Ovary (tissue), 9 donors: Measurements from ENCODE around the gene RTF1. TPM values are rescaled to one million over a fixed set of nuclear protein-coding genes. Genes with fewer than 3 reads are reported as not detected.
A peak's percentile ranks its signal among the peaks of the same experiment; 100 is the strongest.
"Not testable (repeated sequence)": the region's sequence is repeated elsewhere in the genome, so short reads cannot be mapped to it uniquely, and the experiment has no call there.

ENCODE experiments used
- DNase-seq, 5 donors: peaks; one replicate each; pipeline ENCODE4 v3.0.0-alpha.2; 2019 to 2020
- H3K27ac ChIP-seq, 2 donors: fragments of 200-600 bp; one replicate each; pipeline versions ENCODE4 v1.5.1 to v1.8.0; 2019 to 2022
- H3K27me3 ChIP-seq: fragments of 200-600 bp; one replicate; pipeline ENCODE4 v1.8.0; 2022
- H3K36me3 ChIP-seq: fragments of 200-600 bp; sonication (generic); one replicate; pipeline ENCODE4 v1.5.1; 2019
- H3K4me1 ChIP-seq: one replicate; pipeline ENCODE4 v1.8.1; 2013; ENCODE audit warnings: mild to moderate bottlenecking, moderate library complexity; ENCODE audit not compliant: insufficient read depth
- H3K4me3 ChIP-seq: fragments of 200-600 bp; sonication (generic); one replicate; pipeline ENCODE4 v1.5.1; 2017
- H3K9me3 ChIP-seq, 2 donors: fragments of 200-600 bp in 1 of 2; sonication (generic) in 1 of 2; one replicate each; pipeline versions ENCODE4 v1.5.1 to v1.8.1; 2013 to 2019; ENCODE audit warnings: mild to moderate bottlenecking in 1 of 2, moderate library complexity in 1 of 2
- CTCF ChIP-seq, 3 donors: fragments of 450-650 bp in 2 of 3; fragments of 200-600 bp in 1 of 3; IDR thresholded peaks; one replicate each; pipeline versions ENCODE4 v1.5.1 to v1.8.0; 2016 to 2022; ENCODE audit warnings: antibody characterized with exemption in 3 of 3, mild to moderate bottlenecking in 1 of 3
- EP300 ChIP-seq: sonication (generic); formaldehyde crosslinking; IDR thresholded peaks from one replicate; pipeline ENCODE4 v1.6.1; 2017; ENCODE audit warnings: antibody characterized with exemption
- POLR2A ChIP-seq: fragments of 450-650 bp; IDR thresholded peaks from one replicate; pipeline ENCODE4 v1.6.1; 2017; ENCODE audit warnings: antibody characterized with exemption, mild to moderate bottlenecking, moderate library complexity
- WGBS, 3 donors: extraction: QIAGEN DNeasy Blood & Tissue Kit in 1 of 3; methylation state at CpG; one replicate each; pipeline versions ENCODE4 v1.1.5 to v1.1.7; 2013 to 2017; 5-methylcytosine and 5-hydroxymethylcytosine counted together
- intact Hi-C, 4 donors: fragments of 100-400 bp; cut with DNase I; formaldehyde crosslinking; loops; one replicate each; pipeline versions ENCODE4 v1.11.0 to v1.15.1; 2022 to 2023
- polyA plus RNA-seq, 2 donors: library from polyadenylated mRNA; stranded (reverse); fragments of 200-250 nt in 1 of 2; fragments of 350-450 nt in 1 of 2; fragmentation: Illumina TruSeq in 1 of 2; extraction: RNeasy Lipid Tissue Mini Kit (QIAGEN cat#74804) in 1 of 2; gene quantifications; one replicate each; pipeline ENCODE4 v1.2.3, GENCODE V29; 2013 to 2014
- total RNA-seq, 7 donors: library from RNA; depleted of rRNA in 2 of 7; stranded (reverse); fragments of >200 nt in 2 of 7; fragmentation: NEBNext Ultra II Directional in 3 of 7; extraction: Animal tissue kit (Norgen Biotek cat#: 25700) in 3 of 7; gene quantifications; one replicate each; pipeline versions ENCODE4 v1.1.0 to v1.2.4, GENCODE V29; 2016 to 2023
- donor health status: DM: no; HTN: no; CAD: no; lungs with moderate emphysema.
- donor health status: DM: no; HTN: no; CAD: no.
- donor health status: Bipolar disorder and iron deficiency.
- donor health status: DM: yes; HTN: yes; CAD: no.
- donor health status: DM: no; HTN: no; CAD: no.
- donor health status: DM: yes; HTN: yes; CAD: no.

Gene RTF1
- total and polyA plus RNA-seq, 9 donors: 22.2 to 57.1 (median 35.6) TPM

DNA sequence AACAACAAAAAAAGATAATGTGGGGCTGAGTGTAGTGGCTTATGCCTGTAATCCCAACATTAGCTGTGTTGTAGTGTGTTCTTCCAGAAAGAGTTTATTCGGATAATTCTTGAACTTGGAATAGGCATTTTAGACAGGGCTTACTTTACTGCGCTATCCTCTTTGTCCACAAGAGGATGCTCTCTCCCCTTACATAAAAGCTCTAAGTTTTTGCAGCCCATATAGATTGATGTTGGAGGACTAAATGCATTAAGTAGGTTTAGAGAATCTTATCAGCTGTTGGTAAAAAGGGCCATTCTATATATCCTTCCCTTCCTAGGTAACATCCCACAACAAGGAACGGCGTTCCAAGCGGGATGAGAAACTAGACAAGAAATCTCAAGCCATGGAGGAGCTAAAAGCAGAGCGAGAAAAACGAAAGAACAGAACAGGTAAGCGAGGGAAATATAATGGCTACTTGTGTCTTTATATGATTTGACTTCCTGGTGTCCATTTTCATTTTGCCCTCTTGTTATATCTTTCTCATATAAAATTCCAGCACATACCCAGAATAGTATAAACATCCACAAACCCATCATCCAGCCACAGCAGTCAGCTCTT, 49.0 kb downstream of the RTF1 start:
- H3K36me3 ChIP-seq: no peaks in the 10 kb centered on the region
- no peak for TF ChIP-seq POLR2A
- peak in 1 of 3 donors; percentile 37 for TF ChIP-seq CTCF (IDR thresholded peaks at IDR 0.05)
- no peak for TF ChIP-seq EP300
- H3K4me1 ChIP-seq: no peaks in the 10 kb centered on the region
- intact Hi-C loops: no loop called here
- H3K4me3 ChIP-seq: no peak overlapping the region
- no peaks in the 10 kb centered on the region for H3K9me3 ChIP-seq
- no peak for DNase-seq
- 78 to 81% (median 80%) methylated on average over 8 of the region's 8 CpGs for WGBS, 3 donors
- no peak overlapping the region for H3K27ac ChIP-seq
- no peaks in the 10 kb centered on the region for H3K27me3 ChIP-seq

DNA sequence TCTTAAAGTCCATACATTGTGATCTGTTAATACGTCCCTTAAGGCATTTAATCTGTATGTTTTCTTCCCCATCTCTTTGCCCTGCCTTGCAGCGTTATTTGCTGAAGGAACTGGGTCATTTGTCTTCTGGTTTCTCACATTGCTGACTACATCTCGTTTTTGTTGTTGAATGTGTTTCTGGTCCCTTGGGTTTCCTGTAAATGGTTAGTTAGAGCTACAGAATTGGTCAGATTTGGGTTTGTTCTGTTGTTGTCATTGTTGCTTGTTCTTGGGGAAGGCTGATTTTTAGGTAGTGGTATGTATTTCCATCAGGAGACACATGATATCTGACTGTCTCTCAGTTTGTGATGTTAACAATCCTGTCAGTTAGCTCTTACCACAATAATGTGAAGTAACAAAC, 49.8 kb downstream of the RTF1 start:
- no peak overlapping the region for H3K4me3 ChIP-seq
- no peak for DNase-seq
- H3K36me3 ChIP-seq: no peaks in the 10 kb centered on the region

DNA sequence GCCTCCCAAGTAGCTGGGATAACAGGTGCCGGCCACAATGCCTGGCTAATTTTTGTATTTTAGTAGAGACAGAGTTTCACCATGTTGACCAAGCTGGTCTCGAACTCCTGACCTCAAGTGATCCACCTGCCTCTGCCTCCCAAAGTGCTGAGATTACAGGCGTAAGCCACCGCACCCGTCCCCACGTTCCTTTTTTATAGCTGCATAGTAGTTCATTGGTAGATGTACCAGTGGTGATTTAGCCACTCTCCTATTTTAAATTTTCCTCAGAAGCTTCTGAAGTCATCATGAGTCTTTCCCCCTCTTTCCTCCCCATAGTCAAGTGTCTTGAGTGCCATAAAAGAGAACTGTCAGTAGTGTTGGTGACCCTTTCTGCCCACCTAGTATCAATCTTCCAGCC, 52.7 kb downstream of the RTF1 start:
- WGBS, 3 donors: 94 to 97% (median 96%) methylated on average over 6 of the region's 6 CpGs
- H3K4me3 ChIP-seq, H3K4me1 ChIP-seq, H3K36me3 ChIP-seq, intact Hi-C loops, DNase-seq, H3K9me3 ChIP-seq, H3K27ac ChIP-seq, H3K27me3 ChIP-seq: not testable (repeated sequence)

More for the DNA sequence above, 49.8 kb downstream of the RTF1 start:
- Histone ChIP-seq H3K4me1 (no peaks in the 10 kb centered on the region), H3K9me3 (no peaks in the 10 kb centered on the region), H3K27ac (no peak overlapping the region), H3K27me3 (no peaks in the 10 kb centered on the region)
- TF ChIP-seq CTCF (IDR thresholded peaks at IDR 0.05) (no peak), EP300 (no peak), POLR2A (no peak)
- WGBS, 3 donors: 68 to 85% (median 84%) methylated on average over 3 of the region's 3 CpGs
- intact Hi-C loops: no loop called here

DNA sequence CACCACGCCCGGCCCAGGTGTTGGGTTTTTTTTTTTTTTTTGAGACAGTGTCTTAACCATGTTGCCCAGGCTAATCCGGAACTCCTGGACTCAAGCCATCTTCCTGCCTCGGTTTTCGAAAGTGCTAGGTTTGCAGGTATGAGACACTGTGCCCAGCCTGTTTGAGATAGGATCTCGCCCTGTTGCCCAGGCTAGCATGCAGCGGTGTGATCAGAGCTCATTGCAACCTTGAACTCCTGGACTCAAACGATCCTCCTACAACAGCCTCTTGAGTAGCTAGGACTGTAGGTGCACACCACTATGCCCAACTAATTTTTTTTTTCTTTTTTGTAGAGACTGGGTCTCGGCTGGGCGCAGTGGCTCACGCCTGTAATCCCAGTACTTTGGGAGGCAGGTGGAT, 56.5 kb downstream of the RTF1 start:
- no peaks in the 10 kb centered on the region for H3K9me3 ChIP-seq
- TF ChIP-seq CTCF (IDR thresholded peaks at IDR 0.05) (no peak), EP300 (no peak), POLR2A (no peak)
- H3K4me1 ChIP-seq: no peaks in the 10 kb centered on the region
- H3K27ac ChIP-seq: no peak overlapping the region
- no peaks in the 10 kb centered on the region for H3K27me3 ChIP-seq
- DNase-seq: no peak
- no peak overlapping the region for H3K4me3 ChIP-seq
- 88 to 96% (median 91%) methylated on average over 11 of the region's 11 CpGs for WGBS, 3 donors
- intact Hi-C loops: no loop called here
- no peaks in the 10 kb centered on the region for H3K36me3 ChIP-seq

- H3K4me1 ChIP-seq: no peaks in the 10 kb centered on the region
- no peak for TF ChIP-seq CTCF (IDR thresholded peaks at IDR 0.05)
- TF ChIP-seq EP300: no peak
- TF ChIP-seq POLR2A: no peak
- WGBS, 3 donors: 93 to 96% (median 94%) methylated on average over 8 of the region's 8 CpGs
- H3K27me3 ChIP-seq: no peaks in the 10 kb centered on the region
- no peak for DNase-seq
- H3K9me3 ChIP-seq: no peaks in the 10 kb centered on the region
- H3K27ac ChIP-seq: no peak overlapping the region
- intact Hi-C loops: no loop called here
- H3K36me3 ChIP-seq: no peaks in the 10 kb centered on the region
- H3K4me3 ChIP-seq: no peak overlapping the region
These were observed 57.5 kb downstream of the RTF1 start for GRCh38 chr15:41474436-41474835.
